ENCODE data around the gene MCAT.
A peak's percentile ranks its signal among the peaks of the same experiment; 100 is the strongest.

MCAT gene

GRCh38 chr22:43142880-43143562 lies at the start of gene MCAT:
Gene MCAT, minus strand, starts transcription at chr22:43143398. Its CDS starts 50 bp downstream, at chr22:43143348.
- DNase-seq (ENCODE audit: low read depth) = no peak

GRCh38 chr22:43191831-43192230 lies 48.6 kb upstream of the MCAT start:
- no peak for DNase-seq (ENCODE audit: low read depth)

DNA sequence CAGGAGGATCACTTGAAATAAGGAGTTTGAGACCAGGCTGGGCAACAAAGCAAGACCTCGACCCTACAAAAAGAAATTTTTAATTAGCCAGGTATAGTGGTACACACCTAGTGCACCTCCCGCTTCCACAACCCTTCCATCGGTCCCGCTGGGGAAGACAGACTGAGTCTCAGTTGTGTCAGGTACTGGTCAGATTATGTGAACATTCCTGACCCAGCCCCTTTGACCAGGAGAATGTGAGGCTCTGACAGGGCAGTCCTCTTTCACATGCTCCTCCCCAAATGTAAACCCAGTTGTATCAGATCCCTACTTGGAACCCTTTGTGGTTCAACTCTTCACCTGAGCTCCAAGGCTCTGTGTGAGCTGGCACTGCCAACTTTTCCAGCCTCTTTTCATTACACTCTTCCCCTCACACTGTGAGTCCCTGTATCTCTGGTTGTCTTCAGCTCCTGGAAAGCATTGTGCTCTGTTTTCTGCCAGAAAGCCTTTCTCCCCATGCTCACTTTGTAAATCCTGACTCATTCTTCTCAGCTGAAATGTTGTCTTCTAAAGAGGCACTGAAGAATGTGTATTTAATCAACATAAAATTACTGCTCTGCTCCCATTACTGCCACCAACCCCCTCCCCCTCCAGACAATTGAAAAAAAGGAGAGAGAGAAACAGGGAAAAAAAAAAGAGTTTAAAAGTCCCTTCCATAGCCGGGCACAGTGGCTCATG lies 45.8 kb upstream of the MCAT start:
- no peak for DNase-seq (ENCODE audit: low read depth)

GRCh38 chr22:43187171-43188099 lies 44.2 kb upstream of the MCAT start:
- DNase-seq (ENCODE audit: low read depth) = peak; percentile 50

GRCh38 chr22:43186272-43187170 lies 43.3 kb upstream of the MCAT start, which contains the start of gene TTLL12:
Gene TTLL12, minus strand, starts transcription at chr22:43187134. Its CDS starts 65 bp downstream, at chr22:43187069.
- DNase-seq (ENCODE audit: low read depth) = no peak

DNA sequence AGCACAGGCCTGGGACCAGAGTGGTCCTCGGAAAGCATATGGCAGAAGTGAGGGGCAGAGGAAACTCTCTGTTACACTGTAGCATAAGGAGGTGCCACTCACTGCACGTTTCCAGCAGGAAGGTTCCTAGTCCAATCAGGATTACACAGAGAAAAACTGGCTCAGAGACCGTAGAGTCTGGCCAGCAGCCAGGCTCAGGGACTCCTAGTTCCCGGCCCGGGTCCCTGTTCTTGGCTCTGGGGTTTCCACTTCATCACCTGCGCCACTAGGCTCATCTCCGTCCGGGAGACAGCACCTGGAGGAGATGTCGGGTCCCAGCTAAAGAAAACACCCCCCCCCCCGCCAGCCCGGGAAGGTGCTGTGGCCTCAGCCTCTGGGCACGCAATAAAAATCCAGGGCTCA lies 42.7 kb upstream of the MCAT start:
- no peak for DNase-seq (ENCODE audit: low read depth)

GRCh38 chr22:43183496-43184277 lies 40.5 kb upstream of the MCAT start:
- peak; percentile 48 for DNase-seq (ENCODE audit: low read depth)

GRCh38 chr22:43182726-43183125 lies 39.5 kb upstream of the MCAT start:
- no peak for DNase-seq (ENCODE audit: low read depth)

- DNase-seq (ENCODE audit: low read depth) = no peak
Measured at GRCh38 chr22:43182118-43182517, 38.9 kb upstream of the MCAT start.

DNA sequence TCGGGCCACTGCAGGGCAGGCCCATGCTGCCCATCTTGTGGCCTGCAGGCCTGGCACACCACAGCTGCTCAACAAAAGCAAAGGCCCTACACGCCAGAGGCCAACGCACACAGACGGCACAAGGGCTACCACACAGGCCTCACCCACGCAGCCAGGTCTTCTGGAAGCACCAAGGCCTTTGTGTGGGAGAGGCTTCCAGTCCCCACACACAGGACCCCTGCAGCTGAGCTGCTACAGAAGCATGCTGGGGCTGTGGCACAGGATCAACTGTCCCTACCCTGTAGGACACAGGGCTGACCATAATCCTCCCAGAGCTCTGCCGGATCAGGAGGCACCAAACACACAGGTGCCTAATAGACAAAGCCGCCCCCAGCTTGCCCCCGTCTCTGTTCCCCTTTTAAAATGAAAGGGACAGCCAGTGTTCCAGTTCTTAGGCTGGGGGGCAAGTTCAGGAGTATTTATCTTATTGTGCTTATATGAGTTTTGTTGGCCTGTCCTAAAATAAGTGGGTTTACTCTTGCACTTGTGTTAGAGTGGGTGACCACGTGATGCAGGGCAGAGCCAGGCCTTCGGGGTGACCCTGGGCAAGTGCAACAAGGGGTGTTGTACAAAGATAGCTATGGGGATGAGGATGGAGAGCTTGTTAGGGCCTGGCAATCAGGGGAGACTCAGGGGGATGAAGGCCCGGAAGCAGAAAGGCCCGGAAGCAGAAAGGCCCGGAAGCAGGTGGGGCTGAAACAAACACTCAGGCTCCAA lies 38.3 kb upstream of the MCAT start:
- DNase-seq (ENCODE audit: low read depth) = no peak

GRCh38 chr22:43180670-43181069 lies 37.5 kb upstream of the MCAT start:
- DNase-seq (ENCODE audit: low read depth) = no peak

GRCh38 chr22:43179911-43180195 lies 36.7 kb upstream of the MCAT start:
- DNase-seq (ENCODE audit: low read depth) = no peak

- no peak for DNase-seq (ENCODE audit: low read depth)
Measured at GRCh38 chr22:43179146-43179910, 36.1 kb upstream of the MCAT start.

GRCh38 chr22:43177479-43177878 lies 34.3 kb upstream of the MCAT start:
- DNase-seq (ENCODE audit: low read depth) = no peak

- DNase-seq (ENCODE audit: low read depth) = no peak
Measured at GRCh38 chr22:43176090-43176489, 32.9 kb upstream of the MCAT start.

- no peak for DNase-seq (ENCODE audit: low read depth)
Measured at GRCh38 chr22:43174941-43175531, 31.8 kb upstream of the MCAT start.

DNA sequence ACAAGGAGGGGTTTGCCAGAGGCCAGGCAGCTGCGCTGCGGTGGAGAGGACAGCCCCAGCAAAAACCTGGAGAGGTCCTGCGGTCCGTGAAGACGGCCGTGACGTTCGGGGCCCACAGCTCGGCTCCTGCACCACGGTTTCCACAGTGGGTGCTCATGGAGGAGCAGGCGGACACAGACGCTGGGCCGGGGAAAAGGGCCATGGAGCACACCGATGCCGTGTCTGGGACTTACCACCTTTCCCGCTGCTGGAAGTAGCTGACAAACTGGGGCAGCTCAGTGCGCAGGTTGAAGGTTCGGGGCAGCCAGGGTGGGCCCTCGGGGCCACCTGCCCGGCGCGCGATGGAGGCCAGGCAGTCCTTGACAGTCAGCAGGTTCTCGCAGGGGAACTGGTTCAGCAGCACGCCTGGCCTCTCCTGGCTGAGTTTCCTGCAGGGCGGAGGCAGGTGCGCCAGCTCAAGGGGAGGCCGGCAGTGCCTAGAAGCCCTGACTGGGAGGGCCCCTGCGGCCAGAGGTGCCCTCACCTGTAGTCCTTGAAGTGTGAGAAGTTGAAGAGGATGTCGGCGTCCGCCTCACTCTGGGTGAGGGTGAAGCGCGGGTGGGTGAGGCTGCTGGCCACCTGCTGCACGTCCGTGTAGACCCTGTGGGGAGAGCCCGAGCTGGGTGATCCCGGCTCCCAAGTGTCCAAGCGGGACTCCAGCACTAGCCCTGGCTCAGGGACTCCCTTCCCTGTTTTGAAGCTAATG lies 30.9 kb upstream of the MCAT start:
- no peak for DNase-seq (ENCODE audit: low read depth)

- no peak for DNase-seq (ENCODE audit: low read depth)
Measured at GRCh38 chr22:43173566-43173965, 30.4 kb upstream of the MCAT start.

Data from non-pigmented ciliary epithelial cell (primary cell).